GM12892 (cell line): ENCODE data around the gene SLC46A3.

Experiments
- POLR2AphosphoS5 ChIP-seq: IDR thresholded peaks from 2 replicates; pipeline ENCODE4 v1.6.1; 2011; ENCODE audit warnings: low read depth, low read length, control low read depth
- TAF1 ChIP-seq: IDR thresholded peaks from 2 replicates; pipeline ENCODE4 v1.6.1; 2011; ENCODE audit warnings: low read depth, mild to moderate bottlenecking, control low read depth, low read length, borderline replicate concordance

- TF ChIP-seq TAF1: no peak
- no peak for TF ChIP-seq POLR2AphosphoS5
Measured at GRCh38 chr13:28716511-28716910, 2.3 kb downstream of the SLC46A3 start.
